HG03571 (cell line): Measurements from ENCODE around the gene SLC38A1.
"Not testable (repeated sequence)": the region's sequence is repeated elsewhere in the genome, so short reads cannot be mapped to it uniquely, and the experiment has no call there.

Source experiments
- ATAC-seq: cut with Tn5 transposase; IDR thresholded peaks from one replicate; pipeline ENCODE4 v1.9.1; 2021; ENCODE audit not compliant: unreplicated experiment

The SLC38A1 gene

DNA sequence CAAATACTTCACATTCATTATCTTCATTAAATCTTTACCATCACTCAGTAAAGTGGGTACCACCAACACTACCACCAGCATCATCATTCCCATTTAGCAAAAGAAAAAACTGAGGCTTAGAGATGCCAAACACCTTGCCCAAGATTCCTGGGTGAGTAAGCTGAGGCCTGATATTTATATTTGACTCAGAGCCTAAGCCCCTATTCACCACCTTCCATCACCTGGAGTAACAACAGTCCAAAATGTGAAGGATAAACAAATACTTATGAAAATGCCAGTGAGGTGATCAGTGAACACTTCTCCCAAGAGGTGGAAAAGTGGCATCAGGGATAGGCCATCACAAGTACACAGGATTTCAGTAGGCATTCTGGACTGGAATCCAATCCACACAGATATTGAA lies 3.7 kb downstream of the SLC38A1 start:
- ATAC-seq: no peak

- ATAC-seq: no peak
Observed at GRCh38 chr12:46264057-46264456, 4.8 kb downstream of the SLC38A1 start.

GRCh38 chr12:46263140-46264016 lies 5.5 kb downstream of the SLC38A1 start:
- no peak for ATAC-seq

DNA sequence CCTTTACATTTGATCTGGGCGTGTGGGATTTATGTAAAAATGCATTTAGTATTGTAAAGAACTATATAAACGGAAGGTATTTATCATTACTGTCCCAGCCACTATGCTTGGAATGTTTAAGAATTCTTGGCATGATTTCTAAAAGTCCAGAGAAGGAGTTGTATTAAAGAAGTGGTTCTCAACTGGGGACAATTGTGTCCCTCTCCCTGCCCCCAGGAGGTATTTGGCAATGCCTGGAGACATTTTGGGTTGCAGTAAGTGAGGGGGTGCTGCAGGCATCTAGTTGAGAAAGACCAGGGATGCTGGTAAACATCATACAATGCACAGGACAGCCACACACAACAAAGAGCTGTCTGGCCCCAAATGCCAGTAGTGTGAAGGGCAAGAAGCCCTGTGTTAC lies 7.2 kb downstream of the SLC38A1 start:
- ATAC-seq: no peak

GRCh38 chr12:46260913-46261476 lies 7.8 kb downstream of the SLC38A1 start:
- ATAC-seq: no peak

DNA sequence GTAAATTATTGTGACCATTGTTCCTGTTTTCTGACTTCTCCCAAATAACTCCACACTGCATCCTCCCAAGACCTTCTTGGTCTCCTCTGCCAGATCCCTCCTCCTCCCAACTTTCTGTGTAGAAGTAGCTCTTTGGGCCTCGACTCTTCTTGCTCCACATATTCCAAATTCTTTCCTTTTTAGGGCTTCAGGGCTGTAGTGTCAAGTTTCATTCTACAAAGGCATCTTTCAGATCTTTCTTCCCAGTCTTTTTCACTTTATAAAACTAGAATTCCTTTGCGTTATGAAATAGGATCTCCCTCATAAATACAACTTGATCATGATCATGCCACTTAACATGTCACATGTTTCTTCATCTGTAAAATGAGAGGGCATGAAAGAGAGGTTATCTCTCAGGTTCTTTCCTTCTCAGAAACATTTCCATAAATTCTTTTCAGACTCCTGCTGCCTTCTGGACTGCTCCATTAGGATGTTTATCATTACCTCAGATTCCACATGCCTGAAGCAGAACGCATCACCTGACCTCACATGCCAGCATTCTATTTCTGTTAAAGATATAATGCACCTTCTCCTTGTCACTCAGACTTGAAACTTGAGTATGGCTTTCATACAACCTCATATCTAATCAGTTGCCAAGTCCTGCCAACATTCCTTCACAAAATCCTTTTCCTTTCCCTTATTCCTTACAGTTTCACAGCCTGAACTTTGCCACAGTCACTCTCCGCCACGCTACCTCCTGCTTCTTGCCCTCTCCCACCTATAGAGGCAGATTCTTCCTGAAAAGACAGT lies 8.5 kb downstream of the SLC38A1 start:
- ATAC-seq: no peak

DNA sequence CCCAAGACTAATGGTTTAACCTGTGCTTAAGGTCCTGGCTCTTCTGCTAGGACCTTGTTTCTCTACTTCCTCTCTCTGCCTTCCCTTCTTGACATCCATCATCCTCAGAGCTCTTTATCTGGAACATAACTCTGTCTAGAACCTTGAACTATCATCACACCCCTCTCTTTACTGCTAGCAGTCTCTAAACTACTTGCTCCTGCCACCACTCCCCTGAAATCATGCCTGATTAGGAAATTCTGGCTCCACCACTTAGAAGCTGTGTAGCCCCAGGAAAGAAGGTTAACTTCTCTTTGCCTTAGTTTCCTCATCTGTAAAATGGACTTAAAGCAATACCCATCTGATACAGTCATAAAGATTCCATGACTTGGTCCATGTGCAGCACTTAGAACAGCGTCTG lies 9.1 kb downstream of the SLC38A1 start:
- ATAC-seq: no peak

GRCh38 chr12:46259071-46259470 lies 9.8 kb downstream of the SLC38A1 start:
- no peak for ATAC-seq

DNA sequence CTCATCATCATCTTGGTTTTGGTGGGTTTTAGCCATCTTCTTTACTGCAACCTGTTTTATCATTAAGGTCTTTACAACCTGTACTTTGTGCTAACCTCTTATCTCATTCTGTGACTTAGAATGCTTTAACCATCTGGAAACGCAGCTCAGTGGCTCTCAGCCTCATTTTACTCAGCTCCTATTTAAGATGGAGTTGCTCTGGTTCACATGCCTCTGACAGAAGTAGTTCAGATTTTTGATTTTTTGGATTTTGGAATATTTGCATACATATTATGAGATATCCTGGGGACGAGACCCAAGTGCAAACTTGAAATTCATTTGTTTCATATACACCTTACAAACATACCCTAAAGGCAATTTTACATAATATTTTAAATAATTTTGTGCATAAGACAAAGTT lies 10.7 kb downstream of the SLC38A1 start:
- no peak for ATAC-seq

DNA sequence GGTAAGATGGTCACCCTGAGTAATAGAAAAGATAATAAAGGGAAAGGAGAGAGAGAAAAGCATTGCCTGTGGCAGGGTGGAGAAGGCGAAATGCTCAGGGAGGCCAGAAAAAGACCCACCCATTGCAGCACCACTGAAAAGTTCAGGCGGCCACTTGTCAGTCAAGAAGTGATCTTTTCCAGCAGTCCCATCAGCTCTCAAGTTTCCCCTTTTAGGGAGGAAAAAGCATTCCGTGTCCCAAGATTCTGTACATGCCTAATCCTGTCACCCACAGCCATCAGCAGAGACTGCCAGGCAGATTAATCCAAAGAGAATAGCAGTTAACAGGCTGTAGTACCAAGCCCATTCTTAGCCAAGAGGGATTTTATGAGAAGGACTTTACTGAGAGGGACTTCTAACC lies 11.9 kb downstream of the SLC38A1 start:
- no peak for ATAC-seq

GRCh38 chr12:46253544-46254162 lies 15.2 kb downstream of the SLC38A1 start:
- no peak for ATAC-seq

- ATAC-seq: not testable (repeated sequence)
Observed at GRCh38 chr12:46251994-46252393, 16.8 kb downstream of the SLC38A1 start.

DNA sequence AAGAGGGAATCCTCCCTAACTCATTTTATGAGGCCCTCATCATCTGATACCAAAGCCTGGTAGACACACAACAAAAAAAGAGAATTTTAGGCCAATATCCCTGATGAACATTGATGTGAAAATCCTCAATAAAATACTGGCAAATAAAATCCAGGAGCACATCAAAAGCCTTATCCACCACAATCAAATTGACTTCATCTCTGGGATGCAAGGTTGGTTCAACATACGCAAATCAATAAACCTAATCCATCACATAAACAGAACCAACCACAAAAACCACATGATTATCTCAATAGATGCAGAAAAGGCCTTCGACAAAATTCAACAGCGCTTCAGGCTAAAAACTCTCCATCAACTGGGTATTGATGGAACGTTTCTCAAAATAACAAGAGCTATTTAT lies 18.9 kb downstream of the SLC38A1 start:
- ATAC-seq: not testable (repeated sequence)

- no peak for ATAC-seq
Observed at GRCh38 chr12:46246021-46246700, 22.7 kb downstream of the SLC38A1 start.

DNA sequence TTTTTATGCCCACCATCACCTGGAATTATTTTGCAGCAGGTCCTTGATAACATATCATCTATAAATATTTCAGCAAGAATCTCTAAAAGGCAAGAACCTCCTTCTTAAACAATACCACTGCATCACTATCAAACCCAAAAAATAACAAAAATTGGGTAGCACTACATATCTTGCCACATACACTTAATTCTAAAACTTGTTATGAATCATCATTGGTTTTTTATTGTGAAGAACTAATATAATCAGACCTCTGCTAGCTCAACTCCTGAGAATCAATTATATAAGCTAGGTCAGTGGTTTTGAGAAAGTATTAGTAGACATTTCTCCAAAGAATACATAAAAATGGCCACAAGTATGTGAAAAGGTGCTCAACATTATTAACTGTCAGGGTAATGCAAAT lies 23.8 kb downstream of the SLC38A1 start:
- ATAC-seq: no peak

DNA sequence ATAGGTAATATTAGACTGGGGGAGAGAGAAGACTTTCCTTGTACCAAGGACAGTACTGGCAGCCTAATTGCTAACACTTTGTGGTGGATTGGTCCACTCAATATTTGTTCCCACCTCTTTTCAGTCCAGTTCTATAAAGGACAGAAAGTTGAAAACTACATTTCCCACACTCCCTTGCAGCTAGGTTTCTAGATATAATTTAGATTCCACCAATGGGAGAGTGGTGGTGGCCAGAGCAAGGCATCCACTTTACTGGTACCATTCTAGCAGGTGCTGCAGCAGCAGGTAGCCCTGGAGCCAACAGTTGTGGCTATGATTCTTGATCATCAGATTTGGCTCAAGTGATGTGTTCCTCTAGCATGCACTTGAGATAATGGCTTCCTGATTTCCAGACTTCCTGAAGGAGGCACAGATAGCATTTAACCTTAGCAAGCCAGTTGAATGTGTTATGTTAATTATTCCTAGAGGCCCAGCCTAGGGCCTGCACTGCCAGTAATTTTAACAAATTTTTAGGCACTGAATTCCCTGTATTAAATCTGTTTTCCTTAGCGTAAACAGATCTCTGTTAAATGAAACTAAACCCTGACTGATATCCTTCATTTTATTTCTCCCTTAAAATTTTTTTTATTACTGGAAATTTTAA lies 24.4 kb downstream of the SLC38A1 start:
- no peak for ATAC-seq

DNA sequence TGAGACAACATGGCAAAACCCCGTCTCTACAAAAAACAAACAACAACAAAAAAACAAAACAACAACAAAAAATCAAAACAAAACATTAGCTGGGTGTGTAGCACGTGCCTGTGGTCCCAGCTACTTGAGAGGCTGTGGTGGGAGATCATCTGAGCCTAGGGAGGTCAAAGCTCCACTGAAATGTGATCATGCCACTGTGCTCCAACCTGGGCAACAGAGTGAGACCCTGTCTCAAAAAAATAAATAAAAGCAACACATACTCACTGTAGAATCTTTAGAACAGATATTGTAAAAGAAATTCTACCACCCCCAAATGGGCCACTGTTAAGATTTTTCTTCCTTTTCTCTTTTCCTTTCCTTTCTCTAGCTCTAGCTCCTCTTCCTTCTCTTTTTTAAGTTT lies 26.3 kb downstream of the SLC38A1 start:
- ATAC-seq: no peak

DNA sequence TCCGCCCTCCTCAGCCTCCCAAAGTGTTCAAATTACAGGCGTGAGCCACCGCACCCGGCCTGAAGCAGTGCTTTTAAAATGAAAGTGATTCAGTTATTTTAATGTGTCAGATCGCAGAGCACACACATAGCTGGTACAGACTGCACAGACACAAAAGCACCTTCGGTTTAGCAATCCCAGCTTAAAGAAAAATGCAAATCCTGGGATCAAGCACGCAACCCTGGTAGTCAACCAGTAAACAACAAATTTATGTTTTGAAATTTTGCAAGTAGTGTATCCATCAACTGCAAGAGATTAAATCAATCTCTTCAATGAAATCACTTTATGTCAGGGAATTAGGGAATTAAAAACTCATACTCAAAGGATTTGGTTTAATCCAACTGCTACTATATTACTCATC lies 28.4 kb downstream of the SLC38A1 start:
- no peak for ATAC-seq

GRCh38 chr12:46238821-46239220 lies 30.0 kb downstream of the SLC38A1 start:
- ATAC-seq: no peak

- ATAC-seq: no peak
Observed at GRCh38 chr12:46237371-46238045, 31.3 kb downstream of the SLC38A1 start.
